Ascending aorta (tissue), 2 donors: ENCODE measurements around the gene TRIM65. TPM values are rescaled to one million over a fixed set of nuclear protein-coding genes. Genes with fewer than 3 reads are reported as not detected.

Experiments used
- DNase-seq, 2 donors: peaks; one replicate each; pipeline ENCODE4 v3.0.0-alpha.2; 2019; ENCODE audit warnings: low spot score in 2 of 2
- H3K27ac ChIP-seq, 2 donors: fragments of 200-600 bp; sonication (generic); one replicate each; pipeline ENCODE4 v1.5.1; 2016 to 2017; ENCODE audit warnings: mild to moderate bottlenecking in 1 of 2
- H3K27me3 ChIP-seq: fragments of 200-600 bp; sonication (generic); one replicate; pipeline ENCODE4 v1.5.1; 2017
- H3K36me3 ChIP-seq, 2 donors: fragments of 200-600 bp; sonication (generic); one replicate each; pipeline ENCODE4 v1.5.1; 2016
- H3K4me1 ChIP-seq, 2 donors: fragments of 200-600 bp; sonication (generic); one replicate each; pipeline ENCODE4 v1.5.1; 2016 to 2017; ENCODE audit warnings: mild to moderate bottlenecking in 1 of 2
- H3K4me3 ChIP-seq, 2 donors: fragments of 200-600 bp; sonication (generic); one replicate each; pipeline ENCODE4 v1.5.1; 2016 to 2017; ENCODE audit warnings: mild to moderate bottlenecking in 1 of 2
- H3K9me3 ChIP-seq, 2 donors: fragments of 200-600 bp; sonication (generic); one replicate each; pipeline ENCODE4 v1.5.1; 2016
- CTCF ChIP-seq, 3 experiments: fragments of 200-600 bp in 2 of 3; fragments of 450-650 bp in 1 of 3; sonication (generic) in 2 of 3; IDR thresholded peaks; one replicate each; pipeline ENCODE4 v1.5.1; 2016 to 2019; ENCODE audit warnings: antibody characterized with exemption in 3 of 3, mild to moderate bottlenecking in 1 of 3, moderate library complexity in 1 of 3
- intact Hi-C: fragments of 100-400 bp; cut with DNase I; formaldehyde crosslinking; loops from one replicate; pipeline ENCODE4 v1.15.1; 2023
- total RNA-seq: library from RNA; depleted of rRNA; stranded (reverse); fragments of >200 nt; gene quantifications from one replicate; pipeline ENCODE4 v1.1.0, GENCODE V29; 2016

TRIM65 gene
- total RNA-seq, 1 donor from 2014 or later, result 43.3 TPM

GRCh38 chr17:75849279-75849646 lies 47.5 kb downstream of the TRIM65 start:
- DNase-seq, result no peak
- TF ChIP-seq CTCF (IDR thresholded peaks at IDR 0.05), result no peak
- peaks cover 12 to 33% of the 10 kb centered on the region in 2 donors for H3K4me1 ChIP-seq
- peaks cover 64 to 67% of the 10 kb centered on the region in 2 donors for H3K36me3 ChIP-seq
- H3K9me3 ChIP-seq, result no peaks in the 10 kb centered on the region
- H3K27me3 ChIP-seq, result no peaks in the 10 kb centered on the region
- no peak overlapping the region for H3K4me3 ChIP-seq
- H3K27ac ChIP-seq, result peak overlapping the region; percentile 46 to 72
- intact Hi-C loops, result no loop called here

- H3K9me3 ChIP-seq, result no peaks in the 10 kb centered on the region
- peaks cover 64 to 67% of the 10 kb centered on the region in 2 donors for H3K36me3 ChIP-seq
Observed at GRCh38 chr17:75848523-75849278, 48.0 kb downstream of the TRIM65 start.

GRCh38 chr17:75847614-75848522 lies 48.9 kb downstream of the TRIM65 start:
- DNase-seq, result no peak
- intact Hi-C loops, result no loop called here
- Histone ChIP-seq H3K27ac (peak overlapping the region; percentile 34 to 72), H3K36me3 (peaks cover 64 to 67% of the 10 kb centered on the region in 2 donors), H3K9me3 (no peaks in the 10 kb centered on the region), H3K27me3 (no peaks in the 10 kb centered on the region), H3K4me3 (no peak overlapping the region), H3K4me1 (peaks cover 9 to 24% of the 10 kb centered on the region in 2 donors)
- TF ChIP-seq CTCF (IDR thresholded peaks at IDR 0.05), result no peak

More at GRCh38 chr17:75848523-75849278, 48.0 kb downstream of the TRIM65 start:
- no peak for DNase-seq
- Histone ChIP-seq H3K27me3 (no peaks in the 10 kb centered on the region), H3K27ac (peak overlapping the region; percentile 46 to 72), H3K4me3 (no peak overlapping the region), H3K4me1 (peaks cover 11 to 32% of the 10 kb centered on the region in 2 donors)
- intact Hi-C loops, result no loop called here
- peak; percentile 24 to 61 (median 47) for TF ChIP-seq CTCF (IDR thresholded peaks at IDR 0.05)

GRCh38 chr17:75846692-75847613 lies 49.8 kb downstream of the TRIM65 start:
- H3K27ac ChIP-seq, result peak overlapping the region; percentile 93 to 94
- H3K4me1 ChIP-seq, result peaks cover 9 to 24% of the 10 kb centered on the region in 2 donors
- no peak overlapping the region for H3K4me3 ChIP-seq
- H3K36me3 ChIP-seq, result peaks cover 61 to 69% of the 10 kb centered on the region in 2 donors
- no peak for TF ChIP-seq CTCF (IDR thresholded peaks at IDR 0.05)
- DNase-seq, result no peak
- intact Hi-C loops, result no loop called here
- no peaks in the 10 kb centered on the region for H3K9me3 ChIP-seq
- H3K27me3 ChIP-seq, result no peaks in the 10 kb centered on the region
